ENCODE results near the gene MRPL23. TPM values are rescaled to one million over a fixed set of nuclear protein-coding genes. Genes with fewer than 3 reads are reported as not detected.

MRPL23 gene
- total RNA-seq, 1 experiment from 2014 or later = 83.8 TPM

- POLR2A ChIA-PET (ENCODE audit: low non-redundant PET) = no interaction called here
- Histone ChIP-seq H3K27me3 (replicated peaks; ENCODE audit: insufficient read depth, low read depth, low read length, poor library complexity) (no peaks in the 10 kb centered on the region), H3K36me3 (ENCODE audit: insufficient read depth, low read length, poor library complexity, severe bottlenecking) (no peaks in the 10 kb centered on the region), H3K9me3 (ENCODE audit: low read depth, low read length, poor library complexity, severe bottlenecking) (no peaks in the 10 kb centered on the region), H3K4me1 (ENCODE audit: insufficient read depth, low read length, poor library complexity, severe bottlenecking) (no peaks in the 10 kb centered on the region), H3K27ac (ENCODE audit: low read depth, low read length, poor library complexity, severe bottlenecking) (no peak overlapping the region), H3K4me3 (ENCODE audit: low read depth, low read length, poor library complexity, severe bottlenecking) (no peak overlapping the region)
- no TSS peak for BruUV-seq (replicated peaks)
- CTCF ChIA-PET = no interaction called here
- no peak for DNase-seq (ENCODE audit: low spot score)
- intact Hi-C loops (cut with micrococcal nuclease; ENCODE audit: unreplicated experiment) = loop anchor here (5.0 kb wide), 1 partner anchor 38 kb away; no protein-coding TSS in a partner anchor
- TF ChIP-seq CTCF (conservative IDR thresholded peaks at IDR 0.05; ENCODE audit: low read depth, low read length) (no peak), EZH2 (IDR thresholded peaks at IDR 0.05; ENCODE audit: borderline replicate concordance, low read depth, low read length, poor library complexity, severe bottlenecking) (no peak)
Observed at GRCh38 chr11:1920128-1920908, 26.8 kb upstream of the MRPL23 start.

- intact Hi-C loops (cut with micrococcal nuclease; ENCODE audit: unreplicated experiment) = loop anchor here (5.0 kb wide), 1 partner anchor 39 kb away; no protein-coding TSS in a partner anchor
- no peak overlapping the region for H3K4me3 ChIP-seq (ENCODE audit: low read depth, low read length, poor library complexity, severe bottlenecking)
- no peak for TF ChIP-seq CTCF (conservative IDR thresholded peaks at IDR 0.05; ENCODE audit: low read depth, low read length)
- no peak for TF ChIP-seq EZH2 (IDR thresholded peaks at IDR 0.05; ENCODE audit: borderline replicate concordance, low read depth, low read length, poor library complexity, severe bottlenecking)
- ChIA-PET CTCF (interaction anchor here (1.2 kb wide), 1 partner anchor 39 kb away, joined by 4 read pairs; no protein-coding TSS in a partner anchor), POLR2A (ENCODE audit: low non-redundant PET) (no interaction called here)
- no peaks in the 10 kb centered on the region for H3K36me3 ChIP-seq (ENCODE audit: insufficient read depth, low read length, poor library complexity, severe bottlenecking)
- no peak for DNase-seq (ENCODE audit: low spot score)
- no peaks in the 10 kb centered on the region for H3K4me1 ChIP-seq (ENCODE audit: insufficient read depth, low read length, poor library complexity, severe bottlenecking)
- no peaks in the 10 kb centered on the region for H3K9me3 ChIP-seq (ENCODE audit: low read depth, low read length, poor library complexity, severe bottlenecking)
- H3K27me3 ChIP-seq (replicated peaks; ENCODE audit: insufficient read depth, low read depth, low read length, poor library complexity) = no peaks in the 10 kb centered on the region
- BruUV-seq (replicated peaks) = no TSS peak
- no peak overlapping the region for H3K27ac ChIP-seq (ENCODE audit: low read depth, low read length, poor library complexity, severe bottlenecking)
Observed at GRCh38 chr11:1920909-1921573, 26.1 kb upstream of the MRPL23 start.

- Histone ChIP-seq H3K27me3 (replicated peaks; ENCODE audit: insufficient read depth, low read depth, low read length, poor library complexity) (no peaks in the 10 kb centered on the region), H3K4me3 (ENCODE audit: low read depth, low read length, poor library complexity, severe bottlenecking) (no peak overlapping the region), H3K9me3 (ENCODE audit: low read depth, low read length, poor library complexity, severe bottlenecking) (no peaks in the 10 kb centered on the region), H3K36me3 (ENCODE audit: insufficient read depth, low read length, poor library complexity, severe bottlenecking) (no peaks in the 10 kb centered on the region), H3K4me1 (ENCODE audit: insufficient read depth, low read length, poor library complexity, severe bottlenecking) (no peaks in the 10 kb centered on the region), H3K27ac (ENCODE audit: low read depth, low read length, poor library complexity, severe bottlenecking) (no peak overlapping the region)
- CTCF ChIA-PET = interaction anchor here (1.2 kb wide), 1 partner anchor 40 kb away, joined by 4 read pairs; no protein-coding TSS in a partner anchor
- TF ChIP-seq CTCF (conservative IDR thresholded peaks at IDR 0.05; ENCODE audit: low read depth, low read length) (no peak), EZH2 (IDR thresholded peaks at IDR 0.05; ENCODE audit: borderline replicate concordance, low read depth, low read length, poor library complexity, severe bottlenecking) (no peak)
- no TSS peak for BruUV-seq (replicated peaks)
- POLR2A ChIA-PET (ENCODE audit: low non-redundant PET) = no interaction called here
- intact Hi-C loops (cut with micrococcal nuclease; ENCODE audit: unreplicated experiment) = loop anchor here (5.0 kb wide), 1 partner anchor 39 kb away; no protein-coding TSS in a partner anchor
- no peak for DNase-seq (ENCODE audit: low spot score)
Observed at GRCh38 chr11:1921574-1922141, 25.5 kb upstream of the MRPL23 start.
